Measurements from ENCODE around the gene C12orf43. TPM values are rescaled to one million over a fixed set of nuclear protein-coding genes. Genes with fewer than 3 reads are reported as not detected.
A peak's percentile ranks its signal among the peaks of the same experiment; 100 is the strongest.
"Not testable (repeated sequence)": the region's sequence is repeated elsewhere in the genome, so short reads cannot be mapped to it uniquely, and the experiment has no call there.

The C12orf43 gene
- total RNA-seq (2021) (14.7 and 14.8 TPM in 2 replicates), Bru-seq, nascent RNA (percentile 67 among the genes with signal in this experiment), BruChase-seq, experiment 1, labeled RNA remaining after a 2-hour chase (percentile 61 among the genes with signal in this experiment), BruChase-seq, experiment 2, labeled RNA remaining after a 6-hour chase (percentile 57 among the genes with signal in this experiment)
- long read RNA-seq, full-length matches to known transcripts, result 9 of 27 reads
- long read RNA-seq, partial matches to known transcripts, result 1 of 27 reads
- long read RNA-seq, other reads (novel, unspliced or antisense), result 17 of 27 reads

- Histone ChIP-seq H4K20me1 (ENCODE audit: insufficient read depth) (no peaks in the 10 kb centered on the region), H3F3A (ENCODE audit: insufficient read depth, low read depth) (no peaks in the 10 kb centered on the region), H3K9me2 (ENCODE audit: insufficient read depth) (no peaks in the 10 kb centered on the region), H2AFZ (peak within 1 kb of the TSS; percentile 68), H3K4me3 (peak within 1 kb of the TSS; percentile 66), H3K4me1 (replicated peaks; ENCODE audit: insufficient read depth) (no peaks in the 10 kb centered on the region; the same call in 1 of the 2 replicates), H3K36me3 (ENCODE audit: low read depth) (no peaks in the 10 kb centered on the region), H3K27ac (peak within 1 kb of the TSS; percentile 50), H3K79me2 (ENCODE audit: low read depth) (peaks cover 15% of the 10 kb centered on the region), H3K9me3 (ENCODE audit: insufficient read depth, low read depth) (no peaks in the 10 kb centered on the region), H3K27me3 (ENCODE audit: insufficient read depth, low read depth) (no peaks in the 10 kb centered on the region), H3K4me2 (peak within 1 kb of the TSS; percentile 88)
- TF ChIP-seq CTCF (conservative IDR thresholded peaks at IDR 0.05), result no peak
- ChIA-PET POLR2A (ENCODE audit: unreplicated experiment) (interaction anchor here (0.8 kb wide), 1 partner anchor 707 kb away, joined by 5 read pairs; no protein-coding TSS in a partner anchor), CTCF (no interaction called here)
- BruUV-seq (replicated peaks), result TSS peak; percentile 59
- intact Hi-C loops (cut with micrococcal nuclease; ENCODE audit: unreplicated experiment), result no loop called here
- DNase-seq, result peak; percentile 81
These were observed at the start of gene C12orf43 for GRCh38 chr12:121015825-121016766. Gene C12orf43, minus strand, starts transcription at chr12:121016487. Its CDS starts 13 bp downstream, at chr12:121016474.

- H3F3A ChIP-seq (ENCODE audit: insufficient read depth, low read depth), result no peaks in the 10 kb centered on the region; the same call in 1 of the 2 replicates
These were observed 49.1 kb upstream of the C12orf43 start for GRCh38 chr12:121065345-121065744.

GRCh38 chr12:121064586-121064985 lies 48.3 kb upstream of the C12orf43 start:
- H3K27me3 ChIP-seq (ENCODE audit: insufficient read depth, low read depth); H3K9me3 ChIP-seq (ENCODE audit: insufficient read depth, low read depth); H3K9me2 ChIP-seq (ENCODE audit: insufficient read depth); H3K4me3 ChIP-seq; H3K36me3 ChIP-seq (ENCODE audit: low read depth); DNase-seq; H3K4me1 ChIP-seq (replicated peaks; ENCODE audit: insufficient read depth); H3F3A ChIP-seq (ENCODE audit: insufficient read depth, low read depth); H4K20me1 ChIP-seq (ENCODE audit: insufficient read depth); BruUV-seq (replicated peaks); H3K4me2 ChIP-seq; POLR2A ChIA-PET (ENCODE audit: unreplicated experiment); H2AFZ ChIP-seq; H3K79me2 ChIP-seq (ENCODE audit: low read depth); H3K27ac ChIP-seq: not testable (repeated sequence)
- CTCF ChIA-PET, result interaction anchor here (0.6 kb wide), 2 partner anchors 14 to 166 kb away, joined by 3 to 11 read pairs; no protein-coding TSS in a partner anchor
- intact Hi-C loops (cut with micrococcal nuclease; ENCODE audit: unreplicated experiment), result loop anchor here (10.0 kb wide), 1 partner anchor 620 kb away; no protein-coding TSS in a partner anchor

More at GRCh38 chr12:121065345-121065744, 49.1 kb upstream of the C12orf43 start:
- POLR2A ChIA-PET (ENCODE audit: unreplicated experiment), result no interaction called here
- Histone ChIP-seq H3K4me1 (replicated peaks; ENCODE audit: insufficient read depth) (0 out of 2 replicates have a peak, but pooled peaks cover 1% of the 10 kb centered on the region), H4K20me1 (ENCODE audit: insufficient read depth) (no peaks in the 10 kb centered on the region), H3K4me3 (no peak overlapping the region), H3K9me3 (ENCODE audit: insufficient read depth, low read depth) (no peaks in the 10 kb centered on the region), H2AFZ (no peak overlapping the region), H3K27ac (no peak overlapping the region), H3K79me2 (ENCODE audit: low read depth) (no peaks in the 10 kb centered on the region), H3K36me3 (ENCODE audit: low read depth) (no peaks in the 10 kb centered on the region), H3K9me2 (ENCODE audit: insufficient read depth) (no peaks in the 10 kb centered on the region), H3K4me2 (no peak overlapping the region), H3K27me3 (ENCODE audit: insufficient read depth, low read depth) (no peaks in the 10 kb centered on the region)
- intact Hi-C loops (cut with micrococcal nuclease; ENCODE audit: unreplicated experiment), result loop anchor here (10.0 kb wide), 1 partner anchor 619 kb away; no protein-coding TSS in a partner anchor
- no TSS peak for BruUV-seq (replicated peaks)
- TF ChIP-seq CTCF (conservative IDR thresholded peaks at IDR 0.05) (no peak), EZH2 (IDR thresholded peaks at IDR 0.05; ENCODE audit: low read depth) (no peak)
- CTCF ChIA-PET, result interaction anchor here (0.6 kb wide), 1 partner anchor 14 kb away, joined by 11 read pairs; no protein-coding TSS in a partner anchor
- no peak for DNase-seq
